Right lobe of liver (tissue), 4 donors: ENCODE results near the gene BAIAP2.

Source experiments
- POLR2A ChIP-seq: fragments of 450-650 bp; IDR thresholded peaks from one replicate; pipeline ENCODE4 v1.6.1; 2017; ENCODE audit warnings: antibody characterized with exemption, mild to moderate bottlenecking
- TF ChIP-seq, protein P1 (sequence below), 4 donors: fragments of 200-600 bp in 3 of 4; fragments of 450-650 bp in 1 of 4; IDR thresholded peaks; one replicate each; pipeline versions ENCODE4 v1.5.1 to v1.8.0; 2016 to 2022; ENCODE audit warnings: antibody characterized with exemption in 4 of 4, mild to moderate bottlenecking in 2 of 4
- donor health status: DM: no; HTN: no; CAD: no.
- donor health status: DM: no; HTN: no; CAD: no.
- donor health status: DM: no; HTN: yes; CAD: no.

DNA sequence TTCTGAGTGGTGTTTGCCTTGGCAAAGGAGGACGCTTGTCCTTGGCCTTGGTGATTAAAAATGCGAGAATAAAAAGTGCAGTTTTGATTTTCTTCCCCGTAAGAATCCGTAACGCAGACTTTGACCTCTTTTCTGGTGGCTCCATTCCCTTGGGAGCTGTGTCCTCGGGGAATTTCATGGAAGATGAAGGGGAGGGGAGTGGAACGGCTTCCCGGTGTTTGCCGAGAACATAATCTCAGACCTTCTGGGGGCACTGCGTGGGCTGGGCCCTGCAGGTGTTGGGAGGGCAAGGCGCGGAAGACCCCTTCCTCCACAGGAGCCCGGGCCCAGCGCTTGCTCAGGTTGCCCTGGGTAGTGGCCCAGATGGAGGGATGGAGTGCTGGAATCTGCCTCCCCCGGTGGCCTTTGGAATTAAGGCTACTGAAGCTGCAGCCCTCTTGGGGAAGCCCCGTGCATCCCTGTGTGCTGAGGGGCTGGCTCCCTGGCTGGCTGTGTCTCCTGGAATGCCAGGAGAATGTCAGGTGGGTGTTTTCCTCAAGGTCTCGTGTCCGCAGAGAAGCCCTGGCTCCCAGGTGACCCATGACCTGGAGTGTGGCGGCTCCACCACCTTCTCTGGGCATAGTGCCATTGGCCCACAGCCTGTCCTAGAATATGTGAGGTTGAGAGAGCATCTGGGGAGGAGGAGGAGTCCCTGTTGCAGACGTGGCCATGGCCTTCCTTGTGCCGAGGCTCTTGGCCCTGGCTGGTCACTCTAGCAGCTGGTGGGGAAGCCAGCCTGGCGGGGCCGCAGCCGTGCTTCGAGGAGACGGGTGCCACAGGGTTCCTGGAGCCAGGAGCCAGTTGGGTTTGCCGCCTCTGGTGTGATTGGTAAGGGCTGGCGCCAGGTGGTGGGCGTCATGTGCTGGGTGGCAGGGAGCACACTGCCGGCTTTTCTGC is 3.1 kb downstream of the BAIAP2 start:
- TF ChIP-seq POLR2A, result no peak
- TF ChIP-seq, protein P1, sequence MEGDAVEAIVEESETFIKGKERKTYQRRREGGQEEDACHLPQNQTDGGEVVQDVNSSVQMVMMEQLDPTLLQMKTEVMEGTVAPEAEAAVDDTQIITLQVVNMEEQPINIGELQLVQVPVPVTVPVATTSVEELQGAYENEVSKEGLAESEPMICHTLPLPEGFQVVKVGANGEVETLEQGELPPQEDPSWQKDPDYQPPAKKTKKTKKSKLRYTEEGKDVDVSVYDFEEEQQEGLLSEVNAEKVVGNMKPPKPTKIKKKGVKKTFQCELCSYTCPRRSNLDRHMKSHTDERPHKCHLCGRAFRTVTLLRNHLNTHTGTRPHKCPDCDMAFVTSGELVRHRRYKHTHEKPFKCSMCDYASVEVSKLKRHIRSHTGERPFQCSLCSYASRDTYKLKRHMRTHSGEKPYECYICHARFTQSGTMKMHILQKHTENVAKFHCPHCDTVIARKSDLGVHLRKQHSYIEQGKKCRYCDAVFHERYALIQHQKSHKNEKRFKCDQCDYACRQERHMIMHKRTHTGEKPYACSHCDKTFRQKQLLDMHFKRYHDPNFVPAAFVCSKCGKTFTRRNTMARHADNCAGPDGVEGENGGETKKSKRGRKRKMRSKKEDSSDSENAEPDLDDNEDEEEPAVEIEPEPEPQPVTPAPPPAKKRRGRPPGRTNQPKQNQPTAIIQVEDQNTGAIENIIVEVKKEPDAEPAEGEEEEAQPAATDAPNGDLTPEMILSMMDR (IDR thresholded peaks at IDR 0.05), result no peak
